CD14-positive monocyte (primary cell): ENCODE results near the gene ECEL1. TPM values are rescaled to one million over a fixed set of nuclear protein-coding genes. Genes with fewer than 3 reads are reported as not detected.

Experiments
- DNase-seq, 3 donors: peaks; one replicate each; pipeline ENCODE4 v3.0.0-alpha.2; 2011 to 2022
- H2AFZ ChIP-seq: 2 replicates; pipeline ENCODE4 v1.6.0; 2012; ENCODE audit warnings: mild to moderate bottlenecking, low read depth, low read length, inconsistent platforms; ENCODE audit not compliant: insufficient read depth, poor library complexity, severe bottlenecking
- H3K27ac ChIP-seq, 2 donors: 1 replicate in 1 of 2; 2 replicates in 1 of 2; pipeline ENCODE4 v1.5.1; 2012 to 2013; ENCODE audit warnings: low read length in 2 of 2, control low read depth in 1 of 2, inconsistent platforms in 1 of 2, low read depth in 1 of 2, mild to moderate bottlenecking in 1 of 2
- H3K27me3 ChIP-seq, 2 donors: one replicate each; pipeline versions ENCODE4 v1.6.0 to v1.6.1; 2011 to 2013; ENCODE audit warnings: low read length in 2 of 2; ENCODE audit not compliant: control insufficient read depth in 2 of 2, insufficient read depth in 2 of 2
- H3K36me3 ChIP-seq, 2 donors: replicated peaks in 1 of 2; 1 replicate in 1 of 2; 2 replicates in 1 of 2; pipeline versions ENCODE4 v1.5.1 to v1.6.1; 2012 to 2013; ENCODE audit warnings: low read length in 2 of 2, control low read depth in 1 of 2, inconsistent platforms in 1 of 2, mild to moderate bottlenecking in 1 of 2; ENCODE audit not compliant: insufficient read depth in 2 of 2, control insufficient read depth in 1 of 2
- H3K4me1 ChIP-seq, 2 donors: 1 replicate in 1 of 2; 2 replicates in 1 of 2; pipeline versions ENCODE4 v1.5.1 to v1.6.1; 2012 to 2013; ENCODE audit warnings: low read length in 2 of 2, control low read depth in 1 of 2, inconsistent platforms in 1 of 2, mild to moderate bottlenecking in 1 of 2, moderate library complexity in 1 of 2; ENCODE audit not compliant: insufficient read depth in 2 of 2, control insufficient read depth in 1 of 2
- H3K4me2 ChIP-seq: replicated peaks from 2 replicates; pipeline ENCODE3; 2012; ENCODE audit warnings: low read length, moderate library complexity, mild to moderate bottlenecking; ENCODE audit not compliant: poor library complexity, severe bottlenecking; ENCODE audit errors: extremely low read depth
- H3K4me3 ChIP-seq, 3 experiments: fragments of 200-600 bp in 1 of 3; sonication (generic) in 1 of 3; replicated peaks in 1 of 3; 1 replicate in 2 of 3; 2 replicates in 1 of 3; pipeline ENCODE4 v1.5.1; 2011 to 2013; ENCODE audit warnings: low read length in 3 of 3, mild to moderate bottlenecking in 3 of 3, control low read depth in 2 of 3, low read depth in 2 of 3, inconsistent platforms in 1 of 3, moderate library complexity in 1 of 3
- H3K79me2 ChIP-seq: 2 replicates; pipeline ENCODE4 v1.6.0; 2012; ENCODE audit warnings: mild to moderate bottlenecking, control low read depth, inconsistent platforms, low read length, moderate library complexity; ENCODE audit not compliant: insufficient read depth
- H3K9ac ChIP-seq: 2 replicates; pipeline ENCODE4 v1.6.0; 2017; ENCODE audit warnings: low read length, mild to moderate bottlenecking; ENCODE audit not compliant: insufficient read depth, poor library complexity, severe bottlenecking
- H3K9me3 ChIP-seq, 2 donors: replicated peaks in 1 of 2; 1 replicate in 1 of 2; 2 replicates in 1 of 2; pipeline versions ENCODE4 v1.5.1 to v1.6.1; 2012 to 2013; ENCODE audit warnings: low read length in 2 of 2, control low read depth in 1 of 2; ENCODE audit not compliant: control insufficient read depth in 1 of 2, insufficient read depth in 1 of 2
- H4K20me1 ChIP-seq: 2 replicates; pipeline ENCODE4 v1.6.0; 2012; ENCODE audit warnings: mild to moderate bottlenecking, low read length, control low read depth, moderate library complexity; ENCODE audit not compliant: insufficient read depth
- H3K27ac Mint-ChIP-seq, 7 donors: one replicate each; pipeline ENCODE4 v1.8.0; 2020; ENCODE audit warnings: mild to moderate bottlenecking in 7 of 7, mixed read lengths in 7 of 7, moderate library complexity in 6 of 7, inconsistent platforms in 2 of 7
- H3K27me3 Mint-ChIP-seq, 3 donors: one replicate each; pipeline ENCODE4 v1.8.0; 2021 to 2022; ENCODE audit warnings: low read depth in 3 of 3, mild to moderate bottlenecking in 3 of 3, mixed read lengths in 3 of 3, moderate library complexity in 3 of 3, inconsistent platforms in 1 of 3
- H3K36me3 Mint-ChIP-seq, 2 donors: one replicate each; pipeline ENCODE4 v1.8.0; 2020; ENCODE audit warnings: mixed read lengths in 2 of 2, inconsistent platforms in 1 of 2, mild to moderate bottlenecking in 1 of 2
- H3K4me1 Mint-ChIP-seq: one replicate; pipeline ENCODE4 v1.8.0; 2020; ENCODE audit warnings: mild to moderate bottlenecking, mixed read lengths
- H3K4me3 Mint-ChIP-seq, 2 donors: one replicate each; pipeline ENCODE4 v1.8.0; 2020; ENCODE audit warnings: mild to moderate bottlenecking in 2 of 2, mixed read lengths in 2 of 2, moderate library complexity in 1 of 2
- H3K9me3 Mint-ChIP-seq, 7 donors: one replicate each; pipeline ENCODE4 v1.8.0; 2020 to 2022; ENCODE audit warnings: mixed read lengths in 7 of 7, mild to moderate bottlenecking in 6 of 7, moderate library complexity in 6 of 7, inconsistent platforms in 2 of 7
- CTCF ChIP-seq: fragments of 200-600 bp; IDR thresholded peaks from one replicate; pipeline ENCODE4 v1.8.0; 2022; ENCODE audit warnings: antibody characterized with exemption, mild to moderate bottlenecking
- WGBS: methylation state at CpG from one replicate; pipeline ENCODE4 v1.1.5; 2013; ENCODE audit warnings: missing lambda C conversion rate; ENCODE audit not compliant: insufficient coverage; 5-methylcytosine and 5-hydroxymethylcytosine counted together
- intact Hi-C, 2 donors: fragments of 100-400 bp; cut with micrococcal nuclease; formaldehyde crosslinking; loops; one replicate each; pipeline versions ENCODE4 v1.15.0 to v1.15.1; 2023
- polyA plus RNA-seq, 3 donors: library from polyadenylated mRNA; depleted of rRNA in 1 of 3; unstranded in 2 of 3; stranded (reverse) in 1 of 3; fragments of 300-500 nt in 2 of 3; fragments of >200 nt in 1 of 3; fragmentation: Illumina TruSeq in 2 of 3; gene quantifications; 1 replicate in 2 of 3; 2 replicates in 1 of 3; pipeline ENCODE4 v1.2.3, GENCODE V29; 2012 to 2021

Gene ECEL1
- polyA plus RNA-seq, 3 donors = not detected

GRCh38 chr2:232449964-232450363 is 37.7 kb downstream of the ECEL1 start:
- Histone ChIP-seq H4K20me1 (no peaks in the 10 kb centered on the region), H3K9me3 (no peaks in the 10 kb centered on the region), H3K79me2 (no peaks in the 10 kb centered on the region), H3K27ac (no peak overlapping the region), H3K27me3 (no peaks in the 10 kb centered on the region), H3K4me2 (no peak overlapping the region), H2AFZ (no peak overlapping the region), H3K4me3 (no peak overlapping the region), H3K36me3 (no peaks in the 10 kb centered on the region), H3K4me1 (no peaks in the 10 kb centered on the region), H3K9ac (no peak overlapping the region)
- Mint-ChIP-seq H3K9me3 (no peaks in the 10 kb centered on the region), H3K4me3 (no peak overlapping the region), H3K27me3 (peaks cover 2 to 12% (median 12%) of the 10 kb centered on the region in 3 donors), H3K27ac (no peak overlapping the region), H3K36me3 (no peaks in the 10 kb centered on the region), H3K4me1 (no peaks in the 10 kb centered on the region)
- no peak for TF ChIP-seq CTCF
- no peak for DNase-seq
- WGBS = 57% methylated on average over 12 of the region's 12 CpGs
- intact Hi-C loops = no loop called here

GRCh38 chr2:232448304-232448690 is 39.3 kb downstream of the ECEL1 start:
- no peak overlapping the region for H3K9ac ChIP-seq
- H3K27me3 ChIP-seq = no peaks in the 10 kb centered on the region
- H3K9me3 Mint-ChIP-seq = no peaks in the 10 kb centered on the region
- no peaks in the 10 kb centered on the region for H3K9me3 ChIP-seq
- no peaks in the 10 kb centered on the region for H3K36me3 Mint-ChIP-seq
- no peaks in the 10 kb centered on the region for H3K36me3 ChIP-seq
- no peak overlapping the region for H3K27ac Mint-ChIP-seq
- TF ChIP-seq CTCF = no peak
- no peak overlapping the region for H2AFZ ChIP-seq
- no peak overlapping the region for H3K27ac ChIP-seq
- no peak for DNase-seq
- 78% methylated on average over 8 of the region's 10 CpGs for WGBS
- H3K79me2 ChIP-seq = no peaks in the 10 kb centered on the region
- H3K27me3 Mint-ChIP-seq = peaks cover 2 to 8% (median 2%) of the 10 kb centered on the region in 3 donors
- intact Hi-C loops = no loop called here
- no peak overlapping the region for H3K4me2 ChIP-seq
- no peaks in the 10 kb centered on the region for H3K4me1 ChIP-seq
- H3K4me3 ChIP-seq = no peak overlapping the region
- no peak overlapping the region for H3K4me3 Mint-ChIP-seq
- no peaks in the 10 kb centered on the region for H3K4me1 Mint-ChIP-seq
- H4K20me1 ChIP-seq = no peaks in the 10 kb centered on the region
